ENCODE results near the gene SDHD. TPM values are rescaled to one million over a fixed set of nuclear protein-coding genes. Genes with fewer than 3 reads are reported as not detected.

SDHD gene
- total and polyA plus RNA-seq, 9 of the 15 experiments (the other 6 are each of a cell fraction or from before 2014, with no cell fraction given): 150 to 1,225 (median 215) TPM

DNA sequence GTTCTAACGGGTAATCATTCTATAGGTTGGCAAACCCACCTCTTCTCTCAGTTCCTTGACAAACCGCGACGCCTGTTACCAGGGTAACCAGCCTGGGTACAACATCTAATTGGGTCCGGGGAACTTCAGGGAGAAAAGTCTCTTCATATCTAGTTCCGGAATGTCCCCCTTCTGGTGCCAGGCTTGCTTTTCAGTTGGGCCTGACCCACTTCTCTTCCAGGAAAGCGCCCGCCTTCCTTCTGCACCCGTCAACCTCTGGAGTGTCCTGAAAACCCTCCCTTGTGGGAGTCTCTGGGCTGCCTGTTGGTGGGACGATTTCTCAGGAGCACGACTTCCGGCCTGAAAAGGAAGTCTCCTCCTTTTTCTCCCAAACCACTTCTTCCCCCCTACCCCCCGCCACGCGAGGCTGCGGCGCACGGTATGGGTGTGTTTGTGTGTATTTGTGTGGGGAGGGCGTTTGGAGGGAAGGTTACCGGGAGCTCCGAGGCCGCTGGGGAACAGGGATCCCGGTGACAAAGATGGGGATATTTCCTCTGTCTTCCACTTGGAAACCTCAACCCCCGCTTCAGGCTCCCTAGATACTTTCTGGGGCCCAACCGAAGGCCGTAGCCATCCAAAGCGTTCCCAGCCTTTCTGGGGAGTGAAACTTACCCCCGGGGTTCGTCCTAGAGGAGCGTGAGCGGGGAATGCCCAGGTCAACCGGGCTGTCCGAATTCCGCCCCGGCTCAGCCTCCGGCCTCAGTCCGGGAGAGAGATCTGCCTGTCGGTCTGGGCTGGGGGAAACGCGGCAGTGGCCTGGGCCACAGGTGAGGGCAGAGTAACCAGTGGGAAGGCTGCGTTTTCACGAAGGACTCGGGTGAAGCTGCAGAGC lies 12.5 kb upstream of the SDHD start, which contains the start of the genes NKAPD1 and PIH1D2 (continued):
- TF ChIP-seq, protein P1, sequence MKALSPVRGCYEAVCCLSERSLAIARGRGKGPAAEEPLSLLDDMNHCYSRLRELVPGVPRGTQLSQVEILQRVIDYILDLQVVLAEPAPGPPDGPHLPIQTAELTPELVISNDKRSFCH (CRISPR knock-in tag; IDR thresholded peaks at IDR 0.05): no peak
- TF ChIP-seq, protein P1 (tag; IDR thresholded peaks at IDR 0.05): peak; percentile 87
- TF ChIP-seq, protein P2, sequence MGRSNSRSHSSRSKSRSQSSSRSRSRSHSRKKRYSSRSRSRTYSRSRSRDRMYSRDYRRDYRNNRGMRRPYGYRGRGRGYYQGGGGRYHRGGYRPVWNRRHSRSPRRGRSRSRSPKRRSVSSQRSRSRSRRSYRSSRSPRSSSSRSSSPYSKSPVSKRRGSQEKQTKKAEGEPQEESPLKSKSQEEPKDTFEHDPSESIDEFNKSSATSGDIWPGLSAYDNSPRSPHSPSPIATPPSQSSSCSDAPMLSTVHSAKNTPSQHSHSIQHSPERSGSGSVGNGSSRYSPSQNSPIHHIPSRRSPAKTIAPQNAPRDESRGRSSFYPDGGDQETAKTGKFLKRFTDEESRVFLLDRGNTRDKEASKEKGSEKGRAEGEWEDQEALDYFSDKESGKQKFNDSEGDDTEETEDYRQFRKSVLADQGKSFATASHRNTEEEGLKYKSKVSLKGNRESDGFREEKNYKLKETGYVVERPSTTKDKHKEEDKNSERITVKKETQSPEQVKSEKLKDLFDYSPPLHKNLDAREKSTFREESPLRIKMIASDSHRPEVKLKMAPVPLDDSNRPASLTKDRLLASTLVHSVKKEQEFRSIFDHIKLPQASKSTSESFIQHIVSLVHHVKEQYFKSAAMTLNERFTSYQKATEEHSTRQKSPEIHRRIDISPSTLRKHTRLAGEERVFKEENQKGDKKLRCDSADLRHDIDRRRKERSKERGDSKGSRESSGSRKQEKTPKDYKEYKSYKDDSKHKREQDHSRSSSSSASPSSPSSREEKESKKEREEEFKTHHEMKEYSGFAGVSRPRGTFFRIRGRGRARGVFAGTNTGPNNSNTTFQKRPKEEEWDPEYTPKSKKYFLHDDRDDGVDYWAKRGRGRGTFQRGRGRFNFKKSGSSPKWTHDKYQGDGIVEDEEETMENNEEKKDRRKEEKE (IDR thresholded peaks at IDR 0.05; ENCODE audit: borderline replicate concordance in 1 of 2, control insufficient read depth in 1 of 2, low read depth in 2 of 2, low read length in 1 of 2): peak in 1 of 2 experiments; percentile 78; a peak in 1 of 4 replicates
- TF ChIP-seq NFIC (IDR thresholded peaks at IDR 0.05) (peak; percentile 61; the same call in 1 of the 2 replicates), ZNF165 (CRISPR knock-in tag; IDR thresholded peaks at IDR 0.05; ENCODE audit: borderline replicate concordance) (no peak), ZNF583 (CRISPR knock-in tag; IDR thresholded peaks at IDR 0.05) (peak; percentile 7; the same call in 1 of the 2 replicates), MAZ (CRISPR knock-in tag; conservative IDR thresholded peaks at IDR 0.05 in 1 of 2, IDR thresholded peaks at IDR 0.05 in 1 of 2) (peak; percentile 71 to 77; a peak in 3 of 4 replicates), C11orf30 (IDR thresholded peaks at IDR 0.05; ENCODE audit: low read depth) (peak; percentile 99), RB1 (IDR thresholded peaks at IDR 0.05; ENCODE audit: low read depth) (peak; percentile 80; the same call in 1 of the 2 replicates), TSC22D4 (tag; IDR thresholded peaks at IDR 0.05) (no peak), MEIS2 (IDR thresholded peaks at IDR 0.05; ENCODE audit: partially characterized antibody) (no peak)
- TF ChIP-seq, protein P3, sequence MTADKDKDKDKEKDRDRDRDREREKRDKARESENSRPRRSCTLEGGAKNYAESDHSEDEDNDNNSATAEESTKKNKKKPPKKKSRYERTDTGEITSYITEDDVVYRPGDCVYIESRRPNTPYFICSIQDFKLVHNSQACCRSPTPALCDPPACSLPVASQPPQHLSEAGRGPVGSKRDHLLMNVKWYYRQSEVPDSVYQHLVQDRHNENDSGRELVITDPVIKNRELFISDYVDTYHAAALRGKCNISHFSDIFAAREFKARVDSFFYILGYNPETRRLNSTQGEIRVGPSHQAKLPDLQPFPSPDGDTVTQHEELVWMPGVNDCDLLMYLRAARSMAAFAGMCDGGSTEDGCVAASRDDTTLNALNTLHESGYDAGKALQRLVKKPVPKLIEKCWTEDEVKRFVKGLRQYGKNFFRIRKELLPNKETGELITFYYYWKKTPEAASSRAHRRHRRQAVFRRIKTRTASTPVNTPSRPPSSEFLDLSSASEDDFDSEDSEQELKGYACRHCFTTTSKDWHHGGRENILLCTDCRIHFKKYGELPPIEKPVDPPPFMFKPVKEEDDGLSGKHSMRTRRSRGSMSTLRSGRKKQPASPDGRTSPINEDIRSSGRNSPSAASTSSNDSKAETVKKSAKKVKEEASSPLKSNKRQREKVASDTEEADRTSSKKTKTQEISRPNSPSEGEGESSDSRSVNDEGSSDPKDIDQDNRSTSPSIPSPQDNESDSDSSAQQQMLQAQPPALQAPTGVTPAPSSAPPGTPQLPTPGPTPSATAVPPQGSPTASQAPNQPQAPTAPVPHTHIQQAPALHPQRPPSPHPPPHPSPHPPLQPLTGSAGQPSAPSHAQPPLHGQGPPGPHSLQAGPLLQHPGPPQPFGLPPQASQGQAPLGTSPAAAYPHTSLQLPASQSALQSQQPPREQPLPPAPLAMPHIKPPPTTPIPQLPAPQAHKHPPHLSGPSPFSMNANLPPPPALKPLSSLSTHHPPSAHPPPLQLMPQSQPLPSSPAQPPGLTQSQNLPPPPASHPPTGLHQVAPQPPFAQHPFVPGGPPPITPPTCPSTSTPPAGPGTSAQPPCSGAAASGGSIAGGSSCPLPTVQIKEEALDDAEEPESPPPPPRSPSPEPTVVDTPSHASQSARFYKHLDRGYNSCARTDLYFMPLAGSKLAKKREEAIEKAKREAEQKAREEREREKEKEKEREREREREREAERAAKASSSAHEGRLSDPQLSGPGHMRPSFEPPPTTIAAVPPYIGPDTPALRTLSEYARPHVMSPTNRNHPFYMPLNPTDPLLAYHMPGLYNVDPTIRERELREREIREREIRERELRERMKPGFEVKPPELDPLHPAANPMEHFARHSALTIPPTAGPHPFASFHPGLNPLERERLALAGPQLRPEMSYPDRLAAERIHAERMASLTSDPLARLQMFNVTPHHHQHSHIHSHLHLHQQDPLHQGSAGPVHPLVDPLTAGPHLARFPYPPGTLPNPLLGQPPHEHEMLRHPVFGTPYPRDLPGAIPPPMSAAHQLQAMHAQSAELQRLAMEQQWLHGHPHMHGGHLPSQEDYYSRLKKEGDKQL (CRISPR knock-in tag; IDR thresholded peaks at IDR 0.05; ENCODE audit: borderline replicate concordance): no peak

All from K562 (cell line).